HEK293 (cell line): ENCODE results near the gene MYL7.

Source experiments
- ATF2 ChIP-seq: fragments of 450-650 bp; formaldehyde crosslinking; IDR thresholded peaks from 2 replicates; pipeline ENCODE4 v1.5.1; 2016; ENCODE audit warnings: missing biosample characterization, missing genetic modification characterization, low read depth
- CTCF ChIP-seq: fragments of 450-650 bp; formaldehyde crosslinking; IDR thresholded peaks from 2 replicates; pipeline ENCODE4 v1.5.1; 2016; ENCODE audit warnings: missing biosample characterization, missing genetic modification characterization
- ELK4 ChIP-seq: IDR thresholded peaks from 2 replicates; pipeline ENCODE4 v1.6.1; 2011; ENCODE audit warnings: mild to moderate bottlenecking, low read depth, low read length, borderline replicate concordance
- KLF9 ChIP-seq: fragments of 450-650 bp; formaldehyde crosslinking; IDR thresholded peaks from 2 replicates; pipeline ENCODE4 v1.5.1; 2016; ENCODE audit warnings: missing biosample characterization, missing genetic modification characterization, low read depth
- OVOL3 ChIP-seq: fragments of 450-650 bp; formaldehyde crosslinking; IDR thresholded peaks from 2 replicates; pipeline ENCODE4 v1.5.1; 2016; ENCODE audit warnings: missing biosample characterization, missing genetic modification characterization
- PATZ1 ChIP-seq: fragments of 450-650 bp; formaldehyde crosslinking; IDR thresholded peaks from 2 replicates; pipeline ENCODE4 v1.5.1; 2016; ENCODE audit warnings: missing biosample characterization, missing genetic modification characterization
- REST ChIP-seq: fragments of 450-650 bp; formaldehyde crosslinking; IDR thresholded peaks from 2 replicates; pipeline ENCODE4 v1.5.1; 2016; ENCODE audit warnings: missing biosample characterization, missing genetic modification characterization
- ZNF274 ChIP-seq, 2 experiments: fragments of 200-500 bp in 1 of 2; fragments of 450-650 bp in 1 of 2; sonication (Bioruptor generic) in 1 of 2; formaldehyde crosslinking in 1 of 2; IDR thresholded peaks; 2 replicates each; pipeline versions ENCODE4 v1.5.1 to v1.6.1; 2014 to 2016; ENCODE audit warnings: borderline replicate concordance in 1 of 2, inconsistent platforms in 1 of 2, low read length in 1 of 2, missing biosample characterization in 1 of 2, missing genetic modification characterization in 1 of 2
- ZNF350 ChIP-seq: fragments of 450-650 bp; formaldehyde crosslinking; IDR thresholded peaks from 2 replicates; pipeline ENCODE4 v1.5.0; 2017; ENCODE audit warnings: missing biosample characterization, mild to moderate bottlenecking, missing genetic modification characterization
- ZNF488 ChIP-seq: fragments of 450-650 bp; formaldehyde crosslinking; IDR thresholded peaks from 2 replicates; pipeline ENCODE4 v1.5.1; 2016; ENCODE audit warnings: missing biosample characterization, missing genetic modification characterization
- ZNF501 ChIP-seq: fragments of 450-650 bp; formaldehyde crosslinking; IDR thresholded peaks from 2 replicates; pipeline ENCODE4 v1.5.1; 2016; ENCODE audit warnings: missing biosample characterization, missing genetic modification characterization

- TF ChIP-seq ZNF501 (tag by site-specific recombination), result no peak
- TF ChIP-seq ZNF350 (tag by site-specific recombination), result no peak
- TF ChIP-seq CTCF (tag by site-specific recombination), result no peak
- no peak for TF ChIP-seq REST
- no peak for TF ChIP-seq KLF9 (tag by site-specific recombination)
- TF ChIP-seq OVOL3, result no peak
- TF ChIP-seq ZNF274 (IDR thresholded peaks at IDR 0.05; ENCODE audit: low read length), result no peak
- no peak for TF ChIP-seq ZNF274 (tag by site-specific recombination; IDR thresholded peaks at IDR 0.05; ENCODE audit: borderline replicate concordance)
- TF ChIP-seq PATZ1 (tag by site-specific recombination), result 0 out of 2 replicates have a peak, but pooled peaks have one; percentile 22
- TF ChIP-seq ZNF488 (tag by site-specific recombination), result no peak
- no peak for TF ChIP-seq ELK4
- no peak for TF ChIP-seq ATF2 (tag by site-specific recombination)
Observed at GRCh38 chr7:44113764-44114354, 27.3 kb downstream of the MYL7 start.
